IPS-18a (cell line): ENCODE data around the gene ERLEC1.
"Not testable (repeated sequence)": the region's sequence is repeated elsewhere in the genome, so short reads cannot be mapped to it uniquely, and the experiment has no call there.

Experiments used
- H3K27ac ChIP-seq: one replicate; pipeline ENCODE4 v1.5.1; 2013; ENCODE audit warnings: low read length
- H3K27me3 ChIP-seq: one replicate; pipeline ENCODE4 v1.6.1; 2013; ENCODE audit warnings: mild to moderate bottlenecking, low read length; ENCODE audit not compliant: control insufficient read depth, insufficient read depth
- H3K36me3 ChIP-seq: one replicate; pipeline ENCODE4 v1.6.1; 2013; ENCODE audit warnings: low read depth, low read length; ENCODE audit not compliant: control insufficient read depth
- H3K4me1 ChIP-seq: one replicate; pipeline ENCODE4 v1.6.1; 2013; ENCODE audit warnings: low read depth, low read length; ENCODE audit not compliant: control insufficient read depth
- H3K4me3 ChIP-seq: one replicate; pipeline ENCODE4 v1.5.1; 2013; ENCODE audit warnings: low read length
- H3K9ac ChIP-seq: one replicate; pipeline ENCODE4 v1.6.1; 2013; ENCODE audit warnings: mild to moderate bottlenecking, low read length, moderate library complexity
- H3K9me3 ChIP-seq: one replicate; pipeline ENCODE4 v1.6.1; 2013; ENCODE audit warnings: low read depth, low read length; ENCODE audit not compliant: control insufficient read depth

The ERLEC1 gene

DNA sequence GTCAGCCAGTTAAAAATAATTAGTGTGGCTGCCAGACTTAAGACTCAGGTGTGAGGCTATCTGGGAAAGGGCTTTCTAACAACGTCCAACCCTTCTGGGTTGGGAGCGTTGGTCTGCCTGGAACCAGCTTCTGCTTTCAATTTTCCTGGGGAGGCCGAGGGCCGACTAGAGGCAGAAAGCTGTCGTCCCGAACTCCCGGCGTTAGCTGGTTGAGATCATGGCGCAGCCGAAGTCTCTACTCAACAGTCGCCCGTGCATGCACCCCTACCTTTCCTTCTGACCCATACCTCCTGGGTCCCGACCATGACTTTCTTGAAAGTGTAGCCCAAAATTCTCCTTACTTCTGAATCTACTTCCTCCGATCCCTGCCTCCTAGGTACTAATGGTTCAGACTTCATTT is 29.6 kb upstream of the ERLEC1 start:
- H3K4me1 ChIP-seq, H3K27ac ChIP-seq, H3K4me3 ChIP-seq, H3K9me3 ChIP-seq, H3K9ac ChIP-seq, H3K27me3 ChIP-seq: not testable (repeated sequence)
- H3K36me3 ChIP-seq = peaks cover 16% of the 10 kb centered on the region

DNA sequence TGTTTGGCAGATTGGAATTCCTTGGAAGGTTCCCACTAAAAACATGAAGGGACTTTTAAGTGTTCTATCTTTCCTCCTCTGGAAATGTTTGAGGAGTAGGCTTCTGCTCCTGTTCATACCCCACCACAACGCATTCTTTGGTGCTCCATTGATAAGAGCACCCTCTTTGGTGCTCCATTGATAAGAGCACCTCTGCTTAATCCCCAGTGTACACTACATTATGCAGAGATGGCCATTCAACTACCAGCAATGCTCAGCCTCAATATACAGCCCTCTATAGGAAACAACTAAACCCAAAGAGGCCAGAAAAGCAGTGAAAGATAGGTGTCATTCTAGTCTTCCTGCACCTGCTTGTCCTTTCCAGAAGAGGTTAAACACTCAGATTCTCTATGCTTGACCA is 21.1 kb upstream of the ERLEC1 start:
- Histone ChIP-seq H3K36me3 (peaks cover 4% of the 10 kb centered on the region), H3K27me3 (no peaks in the 10 kb centered on the region), H3K4me1 (peaks cover 9% of the 10 kb centered on the region), H3K4me3 (no peak overlapping the region), H3K9ac (no peak overlapping the region), H3K27ac (no peak overlapping the region), H3K9me3 (no peaks in the 10 kb centered on the region)

DNA sequence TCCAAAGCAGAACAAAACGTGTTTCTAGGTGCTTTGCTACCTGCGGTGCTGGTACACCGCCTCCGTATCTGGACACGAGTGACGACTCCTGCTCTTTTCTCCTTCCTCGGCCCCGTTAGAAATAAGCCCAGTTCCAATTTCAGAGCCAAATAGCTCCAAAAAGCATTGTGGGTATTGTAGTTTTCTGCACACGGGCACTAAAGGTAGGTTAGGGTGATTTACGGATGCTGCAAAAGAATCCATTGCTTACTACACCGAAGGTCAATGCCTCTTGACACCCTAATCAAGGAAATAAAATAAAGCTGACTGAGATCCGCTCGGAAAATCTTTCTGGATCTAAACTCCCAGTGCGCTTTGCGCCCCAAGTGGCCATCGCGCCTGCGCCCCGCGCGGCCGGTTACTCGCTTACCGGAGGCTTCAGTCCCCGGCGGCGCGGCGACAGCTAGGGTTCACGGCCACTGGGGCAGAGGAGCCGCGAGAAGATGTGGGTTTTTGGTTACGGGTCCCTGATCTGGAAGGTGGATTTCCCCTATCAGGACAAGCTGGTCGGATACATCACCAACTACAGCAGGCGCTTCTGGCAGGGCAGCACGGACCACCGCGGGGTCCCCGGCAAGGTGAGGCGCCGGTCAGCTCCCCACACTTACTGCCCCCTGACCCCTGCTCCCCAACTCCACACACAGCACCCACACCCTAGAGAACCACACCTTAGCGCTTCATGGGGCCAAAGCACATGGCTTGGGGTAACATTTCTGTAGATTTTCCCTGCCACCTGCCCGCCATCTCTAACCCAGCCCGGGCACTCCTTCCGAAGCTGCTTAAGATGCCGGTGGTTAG is 19.2 kb upstream of the ERLEC1 start, which contains the start of gene CHAC2:
Gene CHAC2 (plus strand): TSS at position 400 of the 837 bp plus-strand sequence. CDS start 83 bp downstream, at position 483.
- H3K4me1 ChIP-seq = peaks cover 9% of the 10 kb centered on the region
- peak within 1 kb of the TSS; percentile 65 for H3K27ac ChIP-seq
- peak within 1 kb of the TSS; percentile 81 for H3K4me3 ChIP-seq
- H3K9me3 ChIP-seq = no peaks in the 10 kb centered on the region
- H3K27me3 ChIP-seq = no peaks in the 10 kb centered on the region
- no peaks in the 10 kb centered on the region for H3K36me3 ChIP-seq
- peak within 1 kb of the TSS; percentile 89 for H3K9ac ChIP-seq

DNA sequence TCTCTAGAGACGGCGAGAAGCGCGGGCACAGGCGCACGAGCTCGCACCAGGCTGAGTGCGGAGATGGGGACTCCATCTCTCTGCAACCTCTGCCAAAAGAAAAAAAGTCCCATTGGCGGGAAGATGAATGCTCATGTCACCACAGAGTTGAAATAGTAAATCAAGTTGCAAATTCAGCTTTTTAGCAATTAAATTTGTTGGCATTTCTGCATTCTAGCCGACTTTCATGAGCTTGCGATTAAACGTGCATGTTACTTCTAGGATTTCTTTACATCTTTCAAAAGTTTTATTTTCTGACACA is 18.7 kb upstream of the ERLEC1 start:
- peak overlapping the region; percentile 26 for H3K27ac ChIP-seq
- H3K27me3 ChIP-seq = no peaks in the 10 kb centered on the region
- H3K4me1 ChIP-seq = peaks cover 9% of the 10 kb centered on the region
- no peaks in the 10 kb centered on the region for H3K36me3 ChIP-seq
- H3K9me3 ChIP-seq = no peaks in the 10 kb centered on the region
- peak overlapping the region; percentile 81 for H3K4me3 ChIP-seq
- peak overlapping the region; percentile 89 for H3K9ac ChIP-seq

GRCh38 chr2:53769318-53769945 is 17.4 kb upstream of the ERLEC1 start:
- no peak overlapping the region for H3K9ac ChIP-seq
- H3K9me3 ChIP-seq = no peaks in the 10 kb centered on the region
- no peaks in the 10 kb centered on the region for H3K27me3 ChIP-seq
- H3K4me3 ChIP-seq = peak overlapping the region; percentile 81
- H3K27ac ChIP-seq = no peak overlapping the region
- H3K4me1 ChIP-seq = peaks cover 9% of the 10 kb centered on the region
- peaks cover 5% of the 10 kb centered on the region for H3K36me3 ChIP-seq

DNA sequence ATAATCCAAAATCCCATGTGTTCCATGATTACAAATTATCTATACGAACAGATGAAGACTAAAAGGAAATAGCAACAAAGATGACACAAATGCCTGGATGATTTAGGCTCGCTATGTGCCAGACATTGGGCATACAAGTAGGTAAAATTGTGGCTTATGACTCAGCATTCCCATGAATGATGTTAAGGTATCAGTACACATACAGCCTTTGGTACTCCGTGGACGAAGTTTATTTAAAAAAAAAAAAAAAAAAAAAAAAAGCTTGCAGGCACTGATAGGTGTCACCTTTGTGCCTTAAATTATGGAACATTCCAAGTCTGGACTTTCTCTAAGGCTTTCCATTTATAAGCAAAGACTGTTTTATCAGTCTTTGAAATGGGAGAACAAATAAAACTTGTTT is 16.6 kb upstream of the ERLEC1 start:
- Histone ChIP-seq H3K4me3 (no peak overlapping the region), H3K27ac (no peak overlapping the region), H3K9ac (no peak overlapping the region), H3K36me3 (peaks cover 5% of the 10 kb centered on the region), H3K27me3 (no peaks in the 10 kb centered on the region), H3K9me3 (no peaks in the 10 kb centered on the region), H3K4me1 (peaks cover 9% of the 10 kb centered on the region)

DNA sequence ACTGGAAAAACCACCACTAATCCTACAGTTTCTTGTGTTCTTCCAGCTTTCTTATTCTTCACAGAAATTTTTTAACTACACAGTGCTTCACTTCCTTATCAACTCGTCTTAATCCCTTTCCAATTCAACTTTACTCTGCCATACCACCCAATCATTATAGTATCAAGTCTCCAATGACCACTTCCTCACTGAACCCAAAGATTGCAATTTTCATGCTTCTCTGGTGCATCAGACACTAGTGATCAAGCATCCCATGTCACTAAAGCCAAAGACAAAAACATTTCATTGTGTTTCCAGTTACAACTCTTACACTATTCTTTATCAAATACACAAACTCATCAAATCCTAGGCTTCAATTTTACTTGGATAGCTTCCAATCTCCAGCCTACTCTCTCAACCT is 9.7 kb upstream of the ERLEC1 start:
- peaks cover 14% of the 10 kb centered on the region for H3K36me3 ChIP-seq

DNA sequence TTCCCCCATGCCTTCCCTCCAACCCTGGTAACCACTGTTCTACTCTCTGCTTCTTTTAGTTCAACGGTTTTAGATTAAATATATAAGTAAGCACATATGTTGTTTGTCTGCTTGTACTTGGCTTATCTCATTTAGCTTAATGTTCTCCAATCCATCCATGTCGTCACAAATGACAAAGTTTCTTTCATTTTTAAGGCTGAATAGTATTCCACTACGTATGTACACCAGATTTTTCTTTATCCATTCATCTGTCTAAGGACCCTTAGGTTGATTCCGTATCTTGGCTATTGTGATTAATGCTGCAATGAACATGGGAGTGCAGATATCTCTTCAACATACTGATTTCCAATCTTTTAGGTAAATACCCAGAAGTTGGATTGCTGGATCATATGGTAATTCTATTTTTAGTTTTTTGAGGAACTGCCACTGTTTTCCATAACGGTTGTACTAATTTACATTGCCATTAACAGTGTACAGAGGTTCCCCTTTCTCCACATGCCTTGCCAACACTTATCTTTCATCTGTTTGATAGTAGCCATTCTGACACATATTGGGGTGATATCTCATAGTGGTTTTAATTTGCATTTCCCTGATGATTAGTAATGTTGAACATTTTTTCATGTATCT is 8.2 kb upstream of the ERLEC1 start:
- H3K4me3 ChIP-seq = no peak overlapping the region
- H3K27me3 ChIP-seq = no peaks in the 10 kb centered on the region
- H3K9me3 ChIP-seq = no peaks in the 10 kb centered on the region
- H3K4me1 ChIP-seq = peaks cover 5% of the 10 kb centered on the region
- H3K27ac ChIP-seq = no peak overlapping the region
- H3K36me3 ChIP-seq = peaks cover 14% of the 10 kb centered on the region
- no peak overlapping the region for H3K9ac ChIP-seq

More for the DNA sequence above, 9.7 kb upstream of the ERLEC1 start:
- Histone ChIP-seq H3K9me3 (no peaks in the 10 kb centered on the region), H3K9ac (no peak overlapping the region), H3K27me3 (no peaks in the 10 kb centered on the region), H3K4me1 (no peaks in the 10 kb centered on the region), H3K4me3 (no peak overlapping the region), H3K27ac (no peak overlapping the region)

- peaks cover 9% of the 10 kb centered on the region for H3K36me3 ChIP-seq
- no peak overlapping the region for H3K9ac ChIP-seq
- no peak overlapping the region for H3K4me3 ChIP-seq
- H3K27ac ChIP-seq = no peak overlapping the region
- H3K9me3 ChIP-seq = no peaks in the 10 kb centered on the region
- peaks cover 7% of the 10 kb centered on the region for H3K4me1 ChIP-seq
- H3K27me3 ChIP-seq = no peaks in the 10 kb centered on the region
These were observed 6.8 kb upstream of the ERLEC1 start for GRCh38 chr2:53780056-53780455.

DNA sequence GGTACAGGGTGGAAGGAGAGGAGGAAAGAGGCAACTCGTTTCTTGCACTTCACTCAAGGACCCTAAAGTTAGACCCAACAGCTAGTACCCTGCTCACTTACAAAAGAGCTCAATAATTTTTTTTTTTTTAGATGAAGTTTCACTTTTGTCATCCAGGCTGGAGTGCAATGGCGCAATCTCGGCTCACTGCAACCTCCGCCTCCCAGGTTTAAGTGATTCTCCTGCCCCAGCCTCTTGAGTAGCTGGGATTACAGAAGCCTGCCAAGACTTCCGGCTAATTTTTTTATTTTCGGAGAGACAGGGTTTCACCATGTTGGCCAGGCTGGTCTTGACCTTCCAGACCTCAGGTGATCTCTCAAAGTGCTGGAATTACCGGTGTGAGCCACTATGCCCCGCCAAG is 4.2 kb upstream of the ERLEC1 start:
- no peak overlapping the region for H3K4me3 ChIP-seq
- no peaks in the 10 kb centered on the region for H3K9me3 ChIP-seq
- no peaks in the 10 kb centered on the region for H3K27me3 ChIP-seq
- H3K36me3 ChIP-seq = peaks cover 9% of the 10 kb centered on the region
- H3K9ac ChIP-seq = no peak overlapping the region
- H3K27ac ChIP-seq = no peak overlapping the region
- H3K4me1 ChIP-seq = peaks cover 11% of the 10 kb centered on the region

DNA sequence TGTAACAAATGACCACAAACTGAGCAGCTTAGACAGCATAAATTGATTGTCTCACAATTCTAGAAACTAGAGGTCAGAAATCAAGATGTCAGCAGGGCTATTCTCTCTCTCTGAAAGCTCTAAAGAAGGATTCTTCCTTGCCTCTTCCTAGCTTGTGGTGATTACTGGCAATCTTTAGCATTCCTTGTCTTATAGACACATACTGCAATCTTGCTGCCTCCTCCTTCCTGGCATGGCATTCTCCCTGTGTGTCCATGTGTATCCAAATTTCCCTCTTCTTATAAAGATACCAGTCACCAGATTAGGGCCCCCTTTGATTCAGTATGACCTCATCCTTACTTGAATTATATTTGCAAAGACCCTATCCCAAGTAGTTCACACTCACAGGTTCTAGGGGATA is 2.4 kb upstream of the ERLEC1 start:
- Histone ChIP-seq H3K4me1 (peaks cover 15% of the 10 kb centered on the region), H3K9me3 (no peaks in the 10 kb centered on the region), H3K27me3 (no peaks in the 10 kb centered on the region), H3K9ac (no peak overlapping the region), H3K27ac (no peak overlapping the region), H3K4me3 (no peak overlapping the region), H3K36me3 (peaks cover 7% of the 10 kb centered on the region)
